COLO829 (cell line): ENCODE data around the gene MSH6.

ENCODE experiments used
- DNase-seq: peaks from one replicate; pipeline ENCODE4 v3.0.0; 2012; ENCODE audit warnings: low spot score

Gene MSH6, protein sequence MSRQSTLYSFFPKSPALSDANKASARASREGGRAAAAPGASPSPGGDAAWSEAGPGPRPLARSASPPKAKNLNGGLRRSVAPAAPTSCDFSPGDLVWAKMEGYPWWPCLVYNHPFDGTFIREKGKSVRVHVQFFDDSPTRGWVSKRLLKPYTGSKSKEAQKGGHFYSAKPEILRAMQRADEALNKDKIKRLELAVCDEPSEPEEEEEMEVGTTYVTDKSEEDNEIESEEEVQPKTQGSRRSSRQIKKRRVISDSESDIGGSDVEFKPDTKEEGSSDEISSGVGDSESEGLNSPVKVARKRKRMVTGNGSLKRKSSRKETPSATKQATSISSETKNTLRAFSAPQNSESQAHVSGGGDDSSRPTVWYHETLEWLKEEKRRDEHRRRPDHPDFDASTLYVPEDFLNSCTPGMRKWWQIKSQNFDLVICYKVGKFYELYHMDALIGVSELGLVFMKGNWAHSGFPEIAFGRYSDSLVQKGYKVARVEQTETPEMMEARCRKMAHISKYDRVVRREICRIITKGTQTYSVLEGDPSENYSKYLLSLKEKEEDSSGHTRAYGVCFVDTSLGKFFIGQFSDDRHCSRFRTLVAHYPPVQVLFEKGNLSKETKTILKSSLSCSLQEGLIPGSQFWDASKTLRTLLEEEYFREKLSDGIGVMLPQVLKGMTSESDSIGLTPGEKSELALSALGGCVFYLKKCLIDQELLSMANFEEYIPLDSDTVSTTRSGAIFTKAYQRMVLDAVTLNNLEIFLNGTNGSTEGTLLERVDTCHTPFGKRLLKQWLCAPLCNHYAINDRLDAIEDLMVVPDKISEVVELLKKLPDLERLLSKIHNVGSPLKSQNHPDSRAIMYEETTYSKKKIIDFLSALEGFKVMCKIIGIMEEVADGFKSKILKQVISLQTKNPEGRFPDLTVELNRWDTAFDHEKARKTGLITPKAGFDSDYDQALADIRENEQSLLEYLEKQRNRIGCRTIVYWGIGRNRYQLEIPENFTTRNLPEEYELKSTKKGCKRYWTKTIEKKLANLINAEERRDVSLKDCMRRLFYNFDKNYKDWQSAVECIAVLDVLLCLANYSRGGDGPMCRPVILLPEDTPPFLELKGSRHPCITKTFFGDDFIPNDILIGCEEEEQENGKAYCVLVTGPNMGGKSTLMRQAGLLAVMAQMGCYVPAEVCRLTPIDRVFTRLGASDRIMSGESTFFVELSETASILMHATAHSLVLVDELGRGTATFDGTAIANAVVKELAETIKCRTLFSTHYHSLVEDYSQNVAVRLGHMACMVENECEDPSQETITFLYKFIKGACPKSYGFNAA (N-terminal part only)

DNA sequence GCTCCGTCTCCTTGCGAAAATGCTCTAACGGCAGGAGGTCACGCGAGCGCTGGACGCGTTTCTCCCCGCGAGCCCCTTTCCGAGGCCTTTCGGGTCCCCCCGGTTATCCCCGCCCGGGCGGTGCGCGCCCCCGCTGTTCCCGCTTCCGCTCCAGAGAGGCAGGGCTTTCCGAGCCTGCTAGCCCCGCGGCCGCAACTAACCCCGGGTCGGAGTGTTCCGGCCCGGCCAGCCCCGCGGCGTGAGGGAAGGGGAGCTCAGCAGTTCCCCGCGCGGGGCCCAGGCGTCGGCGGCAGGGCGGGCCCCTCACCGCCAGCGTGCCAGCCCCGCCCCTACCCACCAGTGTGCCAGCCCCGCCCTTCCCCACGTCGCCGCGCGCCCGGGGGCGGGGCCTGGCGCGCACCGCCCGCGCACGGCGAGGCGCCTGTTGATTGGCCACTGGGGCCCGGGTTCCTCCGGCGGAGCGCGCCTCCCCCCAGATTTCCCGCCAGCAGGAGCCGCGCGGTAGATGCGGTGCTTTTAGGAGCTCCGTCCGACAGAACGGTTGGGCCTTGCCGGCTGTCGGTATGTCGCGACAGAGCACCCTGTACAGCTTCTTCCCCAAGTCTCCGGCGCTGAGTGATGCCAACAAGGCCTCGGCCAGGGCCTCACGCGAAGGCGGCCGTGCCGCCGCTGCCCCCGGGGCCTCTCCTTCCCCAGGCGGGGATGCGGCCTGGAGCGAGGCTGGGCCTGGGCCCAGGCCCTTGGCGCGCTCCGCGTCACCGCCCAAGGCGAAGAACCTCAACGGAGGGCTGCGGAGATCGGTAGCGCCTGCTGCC lies at the start of gene MSH6:
Gene MSH6 (plus strand): TSS at position 475 of the 815 bp plus-strand sequence. CDS start 89 bp downstream, at position 564.
- DNase-seq, result peak; percentile 94

DNA sequence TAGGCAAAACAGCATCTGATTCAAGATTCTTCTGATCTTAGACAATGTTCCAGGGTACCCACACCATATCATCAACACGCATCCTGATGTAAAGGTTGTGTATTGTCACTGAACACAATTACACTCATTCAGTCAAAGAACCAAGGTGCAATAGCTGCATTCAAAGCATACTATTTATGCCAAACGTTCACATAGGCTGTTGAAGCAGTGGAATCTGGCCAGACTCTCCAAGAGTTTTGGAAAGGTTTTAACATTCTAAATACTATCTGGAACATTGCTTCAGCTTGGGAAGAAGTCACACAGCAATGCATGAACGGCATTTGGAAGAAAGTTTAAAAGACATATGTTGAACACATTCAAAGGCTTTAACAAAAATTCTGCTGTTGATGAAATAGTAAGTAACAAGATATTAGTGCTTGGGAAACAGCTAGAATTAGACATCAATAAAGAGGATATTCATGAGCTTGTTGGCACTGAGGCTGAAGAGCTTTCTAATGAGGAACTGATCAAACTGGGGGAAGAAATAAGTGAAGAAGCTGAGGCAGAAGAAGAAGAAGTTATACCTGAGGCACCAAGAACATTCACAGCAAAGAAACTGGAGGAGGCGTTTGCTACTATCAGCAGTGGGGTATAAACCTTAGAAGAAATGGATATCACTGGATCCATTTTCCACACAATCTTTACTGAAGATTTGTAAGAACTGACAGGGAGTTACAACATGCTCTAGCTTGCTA lies 47.6 kb upstream of the MSH6 start:
- DNase-seq, result no peak

DNA sequence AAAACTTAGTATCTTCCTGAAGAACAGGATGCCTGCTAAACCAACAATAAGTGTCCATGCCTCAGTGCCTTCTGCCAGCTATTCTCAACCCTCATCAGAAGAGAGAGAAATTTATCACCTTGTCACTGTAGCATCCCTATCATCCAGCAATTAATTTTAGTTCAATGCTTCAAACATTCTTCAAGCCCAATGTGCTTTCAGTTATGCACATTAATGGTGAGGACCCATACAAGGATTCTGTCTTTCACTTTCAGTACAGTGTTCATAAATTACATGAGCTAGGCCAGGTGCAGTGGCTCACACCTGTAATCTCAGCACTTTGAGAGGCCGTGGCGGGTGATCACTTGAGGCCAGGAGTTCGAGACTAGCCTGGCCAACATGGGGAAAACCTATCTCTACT lies 47.0 kb upstream of the MSH6 start:
- no peak for DNase-seq

DNA sequence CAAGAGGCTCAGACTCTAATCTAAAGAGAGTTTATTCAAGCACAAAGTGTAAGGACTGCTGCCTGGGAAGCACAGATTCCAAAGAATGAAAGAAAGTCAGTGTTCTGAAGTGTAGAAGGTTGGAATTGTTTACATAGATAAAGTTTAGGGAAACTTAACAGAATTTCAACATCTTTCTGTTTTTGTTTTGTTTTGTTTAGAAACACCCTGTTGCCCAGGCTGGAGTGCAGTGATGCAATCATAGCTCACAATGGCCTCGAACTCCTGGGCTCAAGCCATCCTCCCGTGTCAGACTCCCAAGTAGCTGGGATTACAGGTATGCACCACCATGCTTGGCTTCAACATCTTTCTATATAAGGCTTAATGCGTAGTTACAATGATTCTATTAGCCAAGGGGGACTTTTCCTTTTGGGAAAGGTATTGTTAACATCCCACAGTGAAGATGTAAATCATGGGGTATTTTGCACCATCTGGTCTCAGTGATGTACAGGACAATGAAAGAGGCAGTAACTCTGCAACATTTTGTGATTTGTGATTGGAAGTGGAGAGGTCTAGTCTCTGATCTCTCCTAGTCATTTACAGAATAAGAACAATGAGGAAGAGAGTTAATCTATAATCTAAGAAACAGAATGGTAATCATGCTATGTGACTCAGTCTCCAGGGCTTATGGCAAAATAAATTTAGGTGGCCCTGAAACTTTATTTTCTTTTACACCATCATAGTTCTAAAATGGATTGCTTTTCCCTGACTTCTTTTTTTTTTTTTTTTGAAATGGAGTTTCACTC lies 45.6 kb upstream of the MSH6 start:
- DNase-seq, result no peak

DNA sequence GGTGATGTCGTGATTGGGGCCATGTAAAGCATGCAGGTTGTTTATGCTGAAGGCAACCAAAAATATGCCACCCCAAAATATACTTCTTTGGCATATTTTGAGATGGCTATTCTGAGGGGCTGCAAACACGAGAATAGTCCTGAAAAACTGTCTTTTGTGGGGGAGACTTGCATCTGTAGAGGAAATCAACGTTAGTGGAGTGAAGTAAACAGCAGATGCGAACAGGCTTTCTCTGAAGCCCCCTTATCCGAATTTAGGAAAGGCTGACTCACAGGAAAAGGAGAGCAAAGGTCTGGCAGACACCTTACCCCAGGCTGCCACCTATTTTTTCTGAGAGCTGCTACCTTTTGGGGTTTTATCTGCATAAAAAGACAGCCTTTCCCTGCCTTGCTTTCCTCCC lies 44.6 kb upstream of the MSH6 start:
- no peak for DNase-seq

DNA sequence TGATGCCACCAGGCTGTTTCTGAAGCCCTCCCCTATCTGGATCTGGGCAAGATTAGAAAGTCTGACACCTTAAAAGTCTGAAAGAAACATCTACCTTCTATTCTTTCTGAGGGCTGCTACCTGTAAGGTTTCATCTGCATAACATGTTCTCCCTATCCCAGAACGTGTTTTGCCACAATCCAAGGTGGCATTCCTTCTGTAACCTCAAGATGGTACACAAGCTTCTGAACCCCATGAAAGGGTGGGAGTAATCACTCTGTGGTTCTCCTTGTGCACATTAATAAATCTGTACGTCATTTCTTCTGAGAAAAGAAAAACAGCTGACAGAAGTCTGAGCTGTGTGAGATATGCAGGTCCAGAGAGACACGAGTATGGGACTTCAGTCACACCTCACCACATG lies 41.8 kb upstream of the MSH6 start:
- DNase-seq, result no peak

DNA sequence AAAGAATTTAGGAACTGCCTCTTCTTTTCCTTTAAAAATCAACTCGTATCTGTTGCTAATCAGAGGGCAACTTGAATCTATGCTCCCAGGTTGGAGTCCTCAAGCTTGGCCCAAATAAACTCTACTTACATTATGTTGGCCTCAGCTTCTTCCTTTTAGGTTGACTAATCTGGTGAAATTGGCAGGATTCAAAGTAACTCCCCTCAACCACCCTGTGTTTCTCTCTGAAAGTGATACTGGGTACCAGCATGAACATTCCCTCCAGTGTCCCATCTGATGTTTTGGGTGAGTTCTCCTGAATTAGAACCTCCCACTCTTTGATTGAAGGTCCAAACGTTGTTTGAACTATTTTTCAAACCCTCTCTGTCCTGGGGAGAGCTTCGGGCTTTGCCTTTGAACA lies 41.3 kb upstream of the MSH6 start:
- DNase-seq, result no peak

DNA sequence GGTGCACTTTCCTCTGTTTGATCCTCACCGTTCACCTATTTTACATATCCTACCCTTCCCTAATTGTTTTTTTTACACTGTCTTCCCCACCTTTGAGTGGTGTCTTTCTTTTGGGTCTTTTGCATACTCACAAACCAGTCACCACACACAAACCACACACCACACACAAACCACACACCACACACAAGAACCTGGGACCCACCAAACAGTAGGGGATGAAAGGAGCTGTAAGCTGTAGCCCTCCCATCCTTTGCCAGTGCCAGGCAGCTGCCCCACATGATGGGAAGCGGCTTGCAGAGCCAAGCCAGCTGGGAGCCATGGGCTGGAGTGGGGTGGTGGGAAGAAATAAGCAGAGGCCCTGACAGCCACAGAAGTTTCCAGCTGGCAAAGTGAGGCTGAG lies 38.9 kb upstream of the MSH6 start:
- DNase-seq, result no peak

DNA sequence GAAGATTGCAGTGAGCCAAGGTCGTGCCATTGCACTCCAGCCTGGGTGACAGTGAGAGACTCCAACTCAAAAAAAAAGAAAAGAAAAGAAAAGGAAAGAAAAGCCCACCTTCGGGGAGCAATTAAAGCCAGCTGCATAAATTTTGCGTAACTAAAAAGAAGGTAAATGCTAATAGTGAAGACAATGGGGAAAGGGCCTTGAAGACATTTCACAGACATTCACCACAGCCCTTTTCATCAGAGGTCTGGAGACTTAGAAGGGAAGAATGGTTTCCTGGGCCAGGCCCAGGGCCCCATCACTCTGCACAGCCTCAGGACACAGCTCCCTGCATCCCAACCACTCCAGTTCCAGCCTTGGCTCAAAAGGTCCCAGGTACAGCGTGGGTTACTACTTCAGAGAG lies 35.1 kb upstream of the MSH6 start:
- no peak for DNase-seq

DNA sequence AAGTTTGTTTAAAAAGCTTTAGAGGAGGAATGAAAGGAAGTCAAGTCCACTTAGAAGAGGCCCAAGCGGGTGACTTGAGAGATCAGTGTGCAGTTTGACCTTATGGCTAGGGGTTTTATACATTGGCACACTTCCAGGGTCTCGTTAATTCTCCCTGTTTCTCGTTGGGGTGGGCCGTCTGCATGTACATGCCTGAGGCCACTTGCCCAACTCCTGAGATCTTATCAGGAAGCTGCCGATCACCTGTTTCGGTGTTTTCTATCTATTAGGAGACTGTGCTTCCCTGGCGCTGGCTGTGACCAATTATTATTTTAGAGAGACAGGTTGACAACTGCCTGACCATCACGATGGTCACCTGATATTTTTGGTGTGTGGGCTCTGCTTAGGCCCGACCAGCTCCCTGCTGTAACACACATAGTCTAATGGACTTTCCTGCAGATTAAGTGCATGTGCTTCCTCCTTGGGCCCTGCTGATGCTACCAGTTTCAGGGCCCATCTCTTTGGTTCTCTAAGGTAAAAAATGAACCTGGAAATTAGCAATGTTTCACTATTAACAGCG lies 31.0 kb upstream of the MSH6 start:
- no peak for DNase-seq

DNA sequence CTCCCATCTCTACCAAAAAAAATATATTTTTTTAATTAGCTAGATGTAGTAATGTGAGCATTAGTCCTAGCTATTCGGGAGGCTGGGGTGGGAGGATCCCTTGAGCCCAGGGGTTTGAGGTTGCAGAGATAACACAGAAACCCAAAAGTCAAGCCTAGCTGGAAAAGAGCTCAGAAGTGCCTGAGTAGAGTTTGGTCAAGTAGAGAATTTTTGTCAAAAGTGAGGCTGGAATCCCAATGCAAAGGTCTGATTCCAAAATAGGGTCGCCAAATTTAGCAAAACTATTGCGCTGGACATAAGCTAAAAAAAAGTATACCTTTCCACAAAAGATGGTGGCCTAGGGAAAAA lies 15.5 kb upstream of the MSH6 start:
- no peak for DNase-seq

DNA sequence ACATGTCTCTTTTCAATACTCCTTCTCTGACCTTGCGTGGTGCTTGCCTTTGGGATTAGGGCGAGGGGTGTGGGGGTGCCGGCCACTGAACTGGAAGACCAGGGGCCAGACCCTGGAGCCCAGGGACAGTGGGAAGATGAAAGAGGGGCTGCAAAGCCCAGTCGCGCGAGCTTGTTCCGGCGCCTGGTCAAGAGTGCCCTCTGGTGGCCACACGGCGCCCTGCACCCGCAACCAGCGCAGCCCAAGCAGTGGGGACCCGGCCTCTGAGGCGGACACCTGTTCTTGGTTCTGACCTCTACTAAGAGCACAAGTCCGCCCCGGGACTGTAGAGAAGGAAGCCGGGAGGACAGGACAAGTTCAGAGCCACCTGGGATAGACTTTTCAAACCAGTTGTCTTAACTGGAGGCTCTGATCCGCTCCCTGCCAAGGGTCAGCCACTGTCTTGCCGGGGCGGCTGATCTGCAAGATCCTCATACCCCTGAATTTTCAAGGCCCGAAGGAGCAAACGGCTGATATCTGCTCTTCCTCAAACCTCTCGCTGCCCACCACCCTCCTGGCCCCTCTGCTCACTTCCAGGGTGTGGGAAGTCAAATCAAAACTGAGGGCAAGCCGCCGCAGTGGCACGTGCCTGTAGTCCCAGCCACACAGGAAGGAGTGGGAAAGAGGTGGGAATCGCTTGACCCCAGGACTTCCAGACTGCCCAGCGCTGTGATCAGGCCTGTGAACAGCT lies 14.9 kb upstream of the MSH6 start:
- DNase-seq, result no peak

DNA sequence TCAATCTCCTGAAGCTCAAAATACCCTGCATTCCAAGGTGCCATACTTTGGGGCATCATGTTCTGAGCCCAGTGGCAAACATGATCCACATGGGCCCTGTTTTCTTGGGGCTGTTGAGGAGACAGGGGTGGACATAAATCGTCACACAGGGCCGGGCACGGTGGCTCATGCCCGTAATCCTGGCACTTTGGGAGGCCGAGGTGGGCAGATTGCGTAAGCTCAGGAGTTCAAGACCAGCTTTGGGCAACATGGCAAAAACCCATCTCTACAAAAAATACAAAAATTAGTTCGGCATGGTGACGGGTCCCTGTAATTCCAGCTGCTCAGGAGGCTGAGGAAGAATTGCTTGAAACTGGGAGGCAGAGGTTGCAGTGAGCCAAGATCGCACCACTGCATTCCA lies 13.6 kb upstream of the MSH6 start:
- DNase-seq, result no peak

DNA sequence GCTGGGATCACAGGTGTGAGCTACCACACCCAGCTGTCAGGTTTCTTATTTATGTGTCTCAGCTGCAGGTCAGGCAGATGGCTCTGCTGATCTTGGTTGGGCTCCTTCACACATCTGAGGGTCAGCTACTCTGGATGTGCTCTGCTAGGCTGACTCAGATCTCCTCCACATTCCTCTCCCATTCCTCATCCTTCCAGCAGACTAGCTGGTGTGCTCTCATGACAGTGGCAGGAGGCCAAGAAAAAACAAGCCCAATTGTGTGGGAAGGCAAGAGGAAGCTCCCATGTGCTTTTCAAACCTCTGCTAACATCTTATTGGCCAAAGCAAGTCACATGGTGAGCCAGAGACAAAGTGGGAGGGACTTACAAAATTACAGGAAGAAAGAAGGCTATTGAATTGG lies 11.7 kb upstream of the MSH6 start:
- peak; percentile 82 for DNase-seq

DNA sequence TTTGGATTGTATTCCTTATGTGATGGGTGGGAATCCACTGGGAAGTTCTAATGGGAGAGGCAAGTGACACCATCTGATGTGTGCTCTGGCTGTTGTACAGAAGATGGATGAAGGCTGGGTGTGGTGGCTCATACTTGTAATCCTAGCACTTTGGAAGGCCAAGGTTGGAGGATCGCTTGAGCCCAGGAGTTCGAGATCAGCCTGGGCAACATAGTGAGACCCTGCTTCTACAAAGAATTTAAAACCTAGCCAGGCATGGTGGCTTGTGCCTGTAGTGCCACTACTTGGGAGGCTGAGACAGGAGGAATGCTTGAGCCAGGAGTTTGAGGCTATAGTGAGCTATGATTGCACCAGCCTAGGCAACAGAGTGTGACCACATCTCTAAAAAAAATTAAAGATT lies 10.6 kb upstream of the MSH6 start:
- DNase-seq, result no peak

DNA sequence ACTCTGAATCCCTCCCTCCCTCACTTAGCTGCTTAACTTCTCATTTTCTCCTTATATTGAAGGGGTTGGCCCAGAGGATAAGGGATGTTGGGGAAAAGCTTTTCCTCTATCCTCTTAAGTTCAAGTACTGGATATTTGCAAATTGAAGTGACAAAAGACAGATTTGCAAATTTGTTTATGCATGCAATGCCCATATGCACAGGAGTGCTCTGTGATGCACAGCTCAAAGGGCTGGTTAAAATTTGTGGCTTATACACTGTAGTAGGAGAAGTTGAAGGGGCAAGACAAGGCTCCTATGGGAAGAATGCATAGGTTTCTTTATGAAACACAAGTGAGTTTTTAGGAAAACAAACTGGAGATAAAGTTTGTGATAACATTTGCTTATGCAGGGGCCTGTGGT lies 8.4 kb upstream of the MSH6 start:
- DNase-seq, result no peak

DNA sequence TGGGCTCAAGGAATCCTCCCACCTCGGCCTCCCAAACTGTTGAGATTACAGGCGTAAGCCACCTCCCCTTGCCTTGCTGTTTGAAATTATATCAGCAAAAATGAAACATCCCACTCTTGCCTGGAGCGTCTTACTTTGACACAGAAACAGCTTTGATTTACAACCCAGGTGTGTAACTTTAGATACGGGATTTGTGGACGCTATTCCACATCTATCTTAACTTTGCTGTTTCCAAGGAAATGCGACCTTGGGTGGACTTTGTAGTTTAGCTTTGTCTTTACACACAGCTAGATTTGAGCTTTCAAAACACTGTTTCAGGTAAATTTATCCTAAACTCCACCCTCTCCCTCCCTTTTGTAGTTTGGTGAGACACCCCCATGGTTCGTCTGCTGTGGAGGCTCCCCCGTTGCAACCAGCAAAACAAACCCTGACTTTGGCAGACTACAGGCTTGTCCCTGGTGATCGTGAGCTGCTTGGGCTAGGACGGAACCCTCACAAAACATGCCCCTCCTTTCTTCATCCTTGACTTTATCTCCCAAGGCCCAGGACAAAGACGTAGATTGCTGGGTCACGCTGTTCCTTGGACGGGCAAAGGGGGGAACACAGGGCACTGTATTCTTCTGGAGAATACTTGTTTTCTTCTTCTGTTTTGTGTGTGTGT lies 5.5 kb upstream of the MSH6 start:
- DNase-seq, result no peak

DNA sequence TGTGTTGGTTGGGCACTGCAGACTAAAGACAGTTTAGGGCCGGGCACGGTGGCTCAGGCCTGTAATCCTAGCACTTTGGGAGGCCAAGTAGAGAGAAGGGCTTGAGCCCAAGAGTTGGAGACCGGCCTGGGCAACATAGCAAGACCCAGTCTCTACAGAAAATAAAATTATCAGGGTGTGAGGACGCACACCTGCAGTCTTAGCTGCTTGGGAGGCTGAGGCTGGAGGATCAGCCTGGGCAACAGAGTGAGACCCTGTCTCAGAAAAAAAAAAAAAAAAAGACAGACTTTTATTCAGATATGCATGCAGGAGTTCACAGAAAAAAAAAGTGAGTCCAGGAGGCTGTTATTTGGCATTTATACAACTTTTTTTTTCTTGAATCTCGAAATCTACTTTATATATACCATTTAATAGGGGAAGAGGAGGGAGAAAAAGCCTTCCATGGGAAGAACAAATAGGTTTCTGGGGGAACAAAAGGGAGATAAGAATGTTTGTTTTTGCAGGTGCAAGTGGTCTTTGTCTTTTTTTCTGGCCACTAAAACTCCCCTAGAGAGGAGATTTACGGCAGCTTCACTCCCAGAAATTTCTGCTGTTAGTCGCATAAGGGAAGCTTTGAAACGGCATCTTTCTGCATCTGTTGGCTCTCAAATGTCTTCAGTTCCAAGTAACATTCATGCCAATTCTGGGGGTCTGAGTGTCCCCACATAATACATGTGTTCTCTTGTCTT lies 4.1 kb upstream of the MSH6 start:
- DNase-seq, result no peak
